NCI-H460 (cell line): ENCODE results near the gene MIPEP. TPM values are rescaled to one million over a fixed set of nuclear protein-coding genes. Genes with fewer than 3 reads are reported as not detected.
"Not testable (repeated sequence)": the region's sequence is repeated elsewhere in the genome, so short reads cannot be mapped to it uniquely, and the experiment has no call there.

ENCODE experiments used
- DNase-seq: peaks from one replicate; pipeline ENCODE4 v3.0.0-alpha.2; 2016; ENCODE audit warnings: low read depth; ENCODE audit errors: extremely low read depth
- polyA plus RNA-seq: library from polyadenylated mRNA; depleted of rRNA; stranded (reverse); fragments of >200 nt; gene quantifications from 2 replicates; pipeline ENCODE4 v1.2.3, GENCODE V29; 2014; cell fraction: nucleus; rRNA removed
- total RNA-seq: library from RNA; depleted of rRNA; stranded (reverse); fragments of >200 nt; shearing (Covaris generic); gene quantifications from 2 replicates; pipeline ENCODE4 v1.2.3, GENCODE V29; 2014; rRNA removed

MIPEP gene
- total RNA-seq: 17.5 and 19.2 TPM in 2 replicates
- polyA plus RNA-seq: 22.3 and 24.3 TPM in 2 replicates

DNA sequence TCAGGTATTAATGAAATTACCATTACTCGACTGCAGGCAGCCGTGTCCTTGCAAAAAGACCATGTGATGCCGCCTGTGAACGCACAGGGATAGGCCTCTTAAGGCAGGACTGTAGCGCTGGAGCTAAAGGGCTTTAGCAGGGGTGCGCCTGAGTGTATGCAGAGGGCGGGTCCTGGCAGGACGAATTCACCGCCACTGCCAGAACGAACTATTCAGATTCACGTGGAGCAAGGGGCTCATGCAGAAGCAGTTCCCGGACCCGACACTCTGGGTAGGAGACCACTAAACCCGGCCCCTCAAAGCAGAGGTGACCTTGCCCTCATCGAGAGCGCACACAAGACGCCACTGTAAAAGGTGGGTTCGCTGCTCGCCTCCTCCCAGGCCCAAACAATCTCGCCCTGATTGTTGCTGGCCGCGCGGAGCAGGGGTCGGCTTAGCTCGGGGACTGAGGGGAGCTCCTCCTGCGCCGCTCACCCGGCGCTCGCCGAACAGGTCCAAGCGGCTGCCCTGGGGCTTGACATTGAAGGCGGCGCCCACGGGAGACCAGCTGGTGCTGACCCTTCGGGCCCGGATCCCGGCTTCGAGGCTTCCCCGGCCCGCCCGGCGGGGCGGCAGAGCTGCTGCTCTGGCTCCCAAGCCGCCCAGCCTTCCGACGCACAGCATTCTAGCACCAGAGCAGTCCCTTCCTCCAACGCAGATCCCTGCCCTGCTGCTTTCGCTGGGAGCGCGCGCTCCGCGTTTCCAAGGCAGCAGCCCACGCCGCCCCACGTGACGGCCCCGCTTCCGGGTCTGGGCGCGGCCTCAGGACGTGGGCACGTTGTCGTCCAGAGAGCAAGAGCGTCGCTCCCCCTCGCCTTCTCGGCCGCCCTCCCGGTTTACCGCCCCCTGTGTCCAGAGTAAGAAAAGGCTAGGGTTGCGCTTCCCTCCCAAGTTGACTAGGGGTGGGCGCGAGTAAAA, at the start of gene MIPEP:
Gene MIPEP (minus strand): TSS at position 743 of the 957 bp plus-strand sequence. CDS start 80 bp downstream, at position 663.
- DNase-seq: peak; percentile 86

DNA sequence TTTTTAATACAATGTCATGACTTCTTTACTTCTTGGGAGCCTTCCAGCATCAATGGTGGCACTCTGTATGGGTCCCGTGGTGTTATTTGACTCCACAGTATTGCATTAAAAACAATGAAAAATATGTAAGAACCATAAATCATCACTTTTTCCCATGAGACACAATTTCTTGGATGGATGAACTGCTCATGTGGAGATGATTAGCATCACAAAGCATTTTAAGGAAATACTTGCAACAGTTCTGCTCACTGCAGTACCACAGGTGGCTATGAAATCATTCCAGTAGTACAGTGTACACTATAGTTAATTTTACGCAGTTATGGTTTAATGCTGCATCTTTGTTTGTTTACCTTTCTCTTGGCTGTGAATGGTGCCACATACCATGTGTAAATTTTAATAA, 45.3 kb upstream of the MIPEP start:
- no peak for DNase-seq

DNA sequence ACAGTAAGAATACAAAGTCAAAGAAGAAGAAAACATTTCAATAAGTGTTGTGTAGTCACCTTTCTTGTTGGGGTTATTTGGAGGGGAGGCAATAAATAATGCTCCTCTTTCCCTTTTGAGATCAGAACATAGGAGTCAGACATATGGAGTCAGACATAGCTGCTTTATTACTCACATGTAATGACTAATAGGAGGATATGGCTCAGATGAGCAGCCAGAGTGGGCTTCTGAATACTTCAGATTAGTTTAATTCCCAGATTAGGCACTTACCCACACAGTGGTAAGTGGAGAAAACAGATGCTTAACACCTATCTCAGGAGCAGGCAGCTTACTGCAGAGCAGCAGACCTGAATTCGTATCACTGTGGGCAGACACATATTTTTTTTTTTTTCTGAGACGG, 39.8 kb upstream of the MIPEP start:
- no peak for DNase-seq

DNA sequence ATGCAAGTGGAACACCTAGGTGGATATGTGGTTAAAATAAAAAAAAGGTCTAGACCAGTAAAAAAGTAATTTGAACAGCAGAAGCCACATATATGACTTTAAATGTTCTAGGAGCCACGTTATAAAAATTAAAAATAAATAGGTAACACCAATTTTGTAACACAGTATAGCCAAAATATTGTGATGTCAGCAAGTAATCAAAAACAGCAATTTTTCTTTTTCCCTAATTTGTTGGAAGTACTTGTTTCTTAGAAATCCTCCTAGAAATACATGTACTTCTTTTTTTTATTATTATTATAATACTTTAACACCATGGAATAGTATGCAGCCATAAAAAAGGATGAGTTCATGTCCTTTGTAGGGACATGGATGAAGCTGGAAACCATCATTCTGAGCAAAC, 33.8 kb upstream of the MIPEP start:
- no peak for DNase-seq

DNA sequence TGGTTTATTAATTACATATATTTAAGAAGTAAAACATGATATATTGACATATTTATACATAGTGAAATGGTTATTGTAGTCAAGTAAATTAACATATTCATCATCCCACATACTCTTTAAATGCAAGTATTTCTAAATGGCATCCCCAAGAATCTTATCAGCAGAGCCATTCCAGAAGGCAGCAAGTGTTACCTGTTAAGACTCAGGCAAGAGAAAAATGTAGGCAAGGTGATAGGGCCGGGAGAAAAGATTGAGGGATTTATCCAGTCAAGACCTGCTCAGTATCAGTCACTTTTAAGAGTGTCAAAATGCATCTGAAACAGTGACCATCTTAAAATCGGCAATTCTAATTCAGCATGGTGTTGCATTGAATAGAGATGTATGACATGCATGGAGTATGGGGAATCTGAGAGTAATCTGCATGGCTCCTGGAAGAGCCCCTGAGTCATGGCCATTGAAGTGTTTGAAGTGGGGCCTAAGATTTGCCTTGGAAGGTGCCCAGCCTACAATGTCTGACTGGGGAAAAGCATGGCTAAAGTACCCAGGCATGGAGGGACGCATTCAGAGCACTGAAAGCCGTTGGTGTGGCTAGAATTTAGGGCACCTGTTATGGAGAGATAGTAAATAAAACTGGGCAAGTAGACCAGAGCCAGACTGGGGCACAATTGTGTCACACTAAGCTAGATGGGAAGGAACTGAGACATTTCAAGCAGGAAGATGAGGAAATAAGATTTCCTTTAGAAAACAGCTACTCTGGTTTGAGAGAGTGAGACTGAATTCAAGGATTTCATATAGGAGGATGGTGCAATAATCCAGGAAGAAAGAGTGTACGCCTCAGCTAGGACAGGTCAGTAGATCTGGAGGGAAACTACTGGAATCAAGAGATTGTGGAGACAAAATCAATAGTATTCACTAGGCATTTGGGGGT, 33.1 kb upstream of the MIPEP start:
- DNase-seq: no peak

DNA sequence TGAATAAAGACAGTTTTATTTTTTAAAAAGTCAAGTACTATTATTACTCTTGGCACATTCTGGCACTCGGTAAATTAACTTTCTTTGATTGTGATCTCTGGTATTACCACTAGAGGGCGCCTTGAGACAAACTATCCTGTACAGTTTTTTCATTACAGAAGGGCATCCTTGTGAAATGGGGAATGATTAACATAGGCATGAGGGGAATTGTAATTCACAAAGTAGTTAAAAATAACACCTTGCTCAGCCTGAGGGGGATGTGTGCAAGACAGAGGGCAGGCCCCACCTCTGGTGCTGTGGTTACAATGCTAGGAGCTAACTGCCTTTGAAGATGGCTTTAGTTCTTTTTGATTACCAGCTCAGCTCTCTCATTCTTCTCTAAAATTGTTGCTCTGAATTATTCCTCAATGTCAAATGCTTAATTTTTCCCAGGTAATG, 32.3 kb upstream of the MIPEP start:
- DNase-seq: peak; percentile 32

DNA sequence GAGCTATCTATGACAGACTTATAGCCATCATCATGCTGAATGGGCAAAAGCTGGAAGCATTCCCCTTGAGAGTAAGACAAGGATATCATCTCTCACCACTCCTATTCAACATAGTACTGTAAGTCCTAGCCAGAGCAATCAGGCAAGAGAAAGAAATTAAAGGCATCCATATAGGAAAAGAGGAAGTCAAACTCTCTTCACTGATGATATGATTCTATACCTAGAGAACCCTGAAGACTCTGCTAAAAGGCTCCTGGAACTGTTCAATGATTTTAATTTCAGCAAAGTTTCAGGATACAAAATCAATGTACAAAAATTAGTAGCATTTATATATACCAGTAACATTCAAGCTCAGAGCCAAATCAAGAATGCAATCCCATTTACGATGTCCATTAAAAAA, 29.8 kb upstream of the MIPEP start:
- no peak for DNase-seq

DNA sequence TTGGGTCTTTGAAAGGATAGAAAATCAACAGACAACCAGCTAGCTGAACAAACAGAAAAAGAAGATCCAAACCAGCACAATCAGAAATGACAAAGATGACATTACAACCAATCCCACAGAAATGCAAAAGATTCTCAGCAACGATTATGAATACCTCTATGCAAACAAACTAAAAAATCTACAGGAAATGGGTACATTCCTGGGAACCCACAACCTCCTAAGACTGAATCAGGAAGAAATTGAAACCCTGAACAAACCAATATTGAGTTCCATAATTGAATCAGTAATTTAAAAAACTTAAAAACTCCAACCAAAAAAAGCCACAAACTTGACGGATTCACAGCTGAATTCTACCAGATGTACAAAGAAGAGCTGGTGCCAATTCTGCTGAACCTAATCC, 29.0 kb upstream of the MIPEP start:
- no peak for DNase-seq

DNA sequence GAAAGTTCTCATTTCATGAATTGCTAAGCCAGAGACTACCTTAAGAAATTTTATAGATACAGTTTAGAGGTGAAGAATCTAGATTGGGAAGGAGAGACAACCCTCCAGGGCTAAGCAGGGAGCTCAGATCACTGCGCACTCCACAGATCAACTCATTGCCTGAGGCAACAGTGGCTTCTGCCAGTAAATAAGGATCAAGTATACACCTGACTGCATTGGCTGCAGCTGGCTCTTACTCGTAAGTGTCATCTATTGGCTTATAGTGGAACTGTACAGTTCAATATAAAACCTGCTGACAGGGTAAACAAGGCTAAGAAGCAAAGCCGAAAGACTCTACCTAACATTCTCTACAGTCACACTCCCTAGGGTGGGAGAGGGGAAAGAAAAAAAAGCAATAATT, 26.1 kb upstream of the MIPEP start:
- DNase-seq: no peak

DNA sequence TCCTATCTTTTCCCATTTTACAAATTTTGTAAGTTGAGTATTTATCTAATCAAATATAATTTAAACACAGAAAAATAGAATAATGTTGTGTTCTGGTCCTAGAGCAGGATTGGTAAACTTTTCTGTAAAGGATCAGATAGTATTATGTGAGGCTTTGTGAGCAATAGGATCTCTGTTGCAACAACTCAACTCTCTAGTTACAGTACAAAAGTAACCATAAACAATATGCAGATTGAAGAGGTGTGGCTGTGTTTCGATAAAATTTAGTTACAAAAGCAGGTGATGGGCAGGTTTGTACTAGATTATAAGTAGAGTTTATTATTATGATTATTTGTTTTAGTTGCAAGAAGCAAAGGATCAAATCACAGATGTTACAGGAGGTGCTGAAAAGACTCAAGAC, 23.3 kb upstream of the MIPEP start:
- no peak for DNase-seq

DNA sequence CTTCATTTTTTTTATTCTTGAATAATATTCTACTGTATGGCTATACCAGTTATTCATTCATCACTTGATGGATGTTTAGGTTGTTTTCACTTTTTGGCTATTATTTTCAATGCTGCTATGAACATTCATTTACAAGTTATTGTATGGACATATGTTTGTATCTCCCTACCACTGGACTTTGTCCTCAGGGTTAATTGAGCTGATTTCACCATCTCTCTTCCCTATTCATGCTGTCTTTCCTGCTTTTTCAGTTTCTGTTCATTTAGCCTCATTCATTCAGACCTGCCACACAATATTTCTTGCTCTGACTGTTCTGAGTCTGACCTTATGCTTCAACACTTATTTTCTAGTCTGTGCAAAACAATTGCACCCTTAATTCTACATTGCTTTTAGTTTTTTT, 20.4 kb upstream of the MIPEP start:
- no peak for DNase-seq

DNA sequence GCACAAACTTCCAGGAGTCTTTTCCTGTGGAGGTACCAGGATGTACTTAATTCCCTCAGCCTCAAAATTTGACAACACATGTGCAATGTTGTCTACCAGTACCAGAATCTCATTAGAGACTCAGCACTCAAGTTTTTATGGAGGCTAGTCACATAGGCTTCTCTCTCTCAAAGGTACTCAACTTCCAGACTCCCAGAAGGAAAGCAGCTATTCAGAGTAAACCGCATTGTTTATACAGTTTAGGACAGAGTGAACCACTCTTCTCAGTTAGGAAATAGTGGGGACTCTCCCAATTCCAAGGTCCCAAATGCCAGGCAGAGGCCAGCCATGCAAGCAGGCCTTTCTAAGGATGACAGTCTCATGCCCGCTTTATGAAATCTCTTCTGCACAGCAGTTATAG, 16.6 kb upstream of the MIPEP start:
- no peak for DNase-seq

DNA sequence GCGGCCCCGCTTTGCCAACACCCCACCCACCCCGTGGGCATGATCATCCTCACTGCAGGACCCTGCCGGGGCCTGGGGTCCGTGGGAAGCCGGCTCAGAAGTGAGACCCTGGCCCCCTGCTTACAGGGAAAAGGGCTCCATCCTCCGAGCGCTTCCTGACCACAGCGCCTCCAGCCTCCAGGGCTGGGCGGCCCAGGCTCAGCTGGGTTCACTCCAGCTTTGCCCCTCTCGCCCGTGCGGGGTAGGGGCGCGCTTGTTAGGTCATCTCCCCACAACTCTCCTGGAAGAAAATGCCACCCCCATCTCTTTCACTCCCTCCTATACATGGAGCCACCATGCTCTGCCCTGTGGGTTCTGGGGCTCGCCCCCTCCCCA, 14.7 kb upstream of the MIPEP start:
- DNase-seq: no peak

DNA sequence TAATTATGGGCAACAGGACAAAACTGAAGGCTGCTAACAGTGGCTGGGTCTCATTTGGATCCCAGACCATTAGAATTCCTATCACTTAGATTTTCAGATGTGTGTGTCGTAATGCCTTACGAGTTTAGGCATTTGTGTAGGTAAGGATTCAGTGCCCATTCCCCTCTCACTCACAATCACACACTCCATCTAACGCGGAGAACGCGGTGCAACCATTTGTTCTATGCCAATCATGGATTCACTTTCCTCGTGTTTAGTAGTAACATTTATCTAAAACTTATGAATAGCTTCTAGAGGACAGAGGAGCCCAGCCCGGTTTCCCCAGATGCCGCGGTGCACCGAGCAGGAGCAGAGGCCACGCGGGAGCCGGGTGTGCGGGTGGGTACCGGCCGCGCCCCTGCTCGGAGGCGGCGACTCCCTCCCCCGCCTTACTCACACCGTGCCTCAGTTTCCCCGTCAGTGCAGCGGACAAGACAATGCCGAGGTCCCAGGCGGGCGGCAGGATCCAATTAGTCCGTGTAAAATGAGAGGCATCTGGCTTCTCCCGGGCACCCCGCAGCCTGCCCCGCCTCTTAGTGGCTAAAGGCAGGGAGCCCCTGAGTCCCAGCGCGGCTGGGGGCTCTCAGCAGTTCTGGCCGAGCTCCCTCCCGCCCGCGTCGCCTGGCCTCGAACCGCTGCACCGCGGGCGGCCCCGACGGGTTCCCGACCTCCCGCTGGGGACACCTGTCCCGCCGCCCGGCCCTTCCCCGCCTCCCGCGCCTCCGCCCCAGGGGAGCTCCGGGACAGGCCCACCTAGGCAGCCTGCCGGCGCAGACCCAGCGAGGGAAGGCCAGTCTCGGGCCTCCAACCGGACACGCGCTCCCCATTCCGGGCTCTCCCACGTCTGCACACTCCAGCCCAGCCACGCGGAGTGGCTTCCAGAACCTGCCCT, 14.0 kb upstream of the MIPEP start:
- no peak for DNase-seq

DNA sequence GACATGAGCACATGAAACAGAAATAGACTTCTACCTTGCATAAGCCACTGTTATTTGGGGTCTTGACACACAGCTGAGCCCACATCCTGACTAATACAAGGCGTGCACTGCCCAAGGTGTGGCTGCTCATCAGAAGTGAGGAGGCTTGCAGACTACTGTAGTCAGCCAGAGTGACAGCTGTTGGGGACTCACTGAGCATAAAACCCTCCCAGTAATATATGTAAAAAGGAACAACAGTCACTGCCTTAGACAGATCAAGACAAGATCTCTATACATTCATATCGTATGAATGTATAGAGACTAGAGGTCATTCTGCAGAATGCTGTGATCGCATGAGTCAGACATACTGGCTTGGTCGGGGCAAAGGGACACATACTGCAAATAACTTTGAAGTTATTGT, 12.2 kb upstream of the MIPEP start:
- no peak for DNase-seq

DNA sequence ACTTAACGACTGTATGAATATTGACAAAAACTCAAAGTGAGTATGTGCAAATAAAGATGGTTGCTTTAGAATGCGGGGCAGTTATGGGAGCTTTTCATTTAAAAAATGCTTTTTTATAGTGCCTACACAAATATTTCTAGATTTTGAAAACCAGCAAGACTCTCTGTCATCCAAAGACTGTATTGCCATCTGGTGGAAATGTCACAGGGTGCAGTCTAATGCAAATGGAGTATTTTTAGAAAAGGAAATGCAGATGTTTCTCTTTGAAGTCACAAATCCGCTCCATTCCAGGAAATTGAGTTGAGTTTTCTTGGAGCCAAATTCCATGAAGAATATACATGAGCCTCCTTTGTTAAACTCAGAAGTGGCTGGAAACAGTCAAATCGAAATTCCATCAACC, 10.4 kb upstream of the MIPEP start:
- DNase-seq: no peak

DNA sequence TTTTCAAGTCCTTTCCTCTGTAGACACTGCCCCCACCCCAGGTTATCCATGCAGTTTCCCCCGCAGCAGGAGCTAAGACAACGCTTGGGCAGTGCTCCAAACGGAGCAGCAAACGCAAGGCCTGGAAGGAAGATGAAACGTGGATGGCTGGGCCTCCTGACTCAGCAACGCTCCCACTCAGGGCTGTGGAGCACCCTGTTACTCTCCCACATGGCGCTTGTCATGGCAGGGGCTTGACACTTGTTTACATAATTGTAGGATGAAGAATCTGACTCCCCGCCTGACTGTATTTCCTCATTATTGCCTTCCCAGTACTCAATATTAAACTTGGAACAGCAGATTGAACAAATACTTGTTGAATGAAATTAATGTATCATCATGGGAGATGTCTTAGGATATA, 8.9 kb upstream of the MIPEP start:
- no peak for DNase-seq

DNA sequence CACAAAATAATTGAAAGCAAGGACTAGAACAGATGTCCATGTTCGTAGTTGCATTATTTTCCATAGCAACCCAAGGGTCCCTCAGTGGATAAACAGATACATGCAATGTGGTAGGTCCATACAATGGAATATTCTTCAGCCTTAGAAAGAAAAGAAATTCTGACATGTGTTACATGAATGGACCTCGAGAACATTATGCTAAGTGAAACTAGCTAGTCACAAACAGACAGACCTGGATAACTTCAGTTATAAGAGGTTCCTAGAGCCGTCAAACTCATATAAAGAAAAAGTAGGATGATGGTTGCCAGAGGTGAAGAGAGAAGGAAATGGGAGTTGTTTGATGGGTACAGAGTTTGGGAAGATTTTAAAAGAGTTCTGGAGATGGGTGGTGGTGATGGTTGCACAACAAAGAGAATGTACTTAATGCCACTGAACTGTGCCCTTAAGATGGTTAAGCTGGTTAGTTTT, 8.3 kb upstream of the MIPEP start, which contains the start of gene C1QTNF9B:
Gene C1QTNF9B (minus strand): TSS at position 51 of the 468 bp plus-strand sequence.
- not testable (repeated sequence) for DNase-seq

DNA sequence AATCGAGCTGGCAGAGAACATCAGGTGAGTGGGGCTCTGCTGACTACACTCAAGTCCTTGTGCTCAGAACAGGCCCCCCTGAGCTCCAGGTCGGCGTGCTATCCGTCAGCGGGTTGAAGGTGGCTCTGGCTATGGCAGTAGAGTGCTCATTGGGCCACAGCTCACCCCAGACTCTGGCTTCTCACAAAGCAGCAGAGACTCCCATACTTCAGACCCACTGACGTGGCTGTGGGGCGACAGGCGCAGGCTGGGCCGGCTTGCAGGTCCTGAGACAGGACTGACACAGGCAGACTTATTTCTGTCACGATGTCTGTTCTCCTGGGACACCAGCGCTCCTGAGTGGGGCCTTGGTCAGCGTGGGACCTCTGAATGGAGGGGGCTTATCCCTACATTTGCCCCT, 5.5 kb upstream of the MIPEP start:
- not testable (repeated sequence) for DNase-seq

DNA sequence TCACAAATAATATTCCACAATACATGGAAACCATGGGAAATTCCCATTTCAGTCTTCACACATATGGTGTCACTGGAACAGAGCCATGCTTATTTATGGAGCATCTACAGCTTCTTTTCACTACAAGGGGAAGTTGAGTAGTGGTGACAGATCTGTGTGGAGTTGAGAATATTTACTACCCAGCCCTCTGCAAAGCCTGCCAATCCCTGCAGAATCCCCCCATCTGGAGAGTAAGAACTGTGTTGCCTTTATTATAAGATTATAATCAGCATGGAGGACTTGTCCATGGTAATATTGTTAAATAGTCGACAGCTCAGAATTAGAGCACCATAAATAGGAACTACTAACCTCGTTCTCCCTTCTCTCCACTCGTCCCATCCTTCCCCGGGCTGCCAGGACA, 4.6 kb upstream of the MIPEP start:
- not testable (repeated sequence) for DNase-seq
